Muscle layer of duodenum (tissue), 2 donors: ENCODE results near the gene HNRNPC.
"Not testable (repeated sequence)": the region's sequence is repeated elsewhere in the genome, so short reads cannot be mapped to it uniquely, and the experiment has no call there.

ENCODE experiments used
- H3K27ac ChIP-seq: one replicate; pipeline ENCODE4 v1.7.0; 2013; ENCODE audit warnings: mild to moderate bottlenecking, low read length
- H3K27me3 ChIP-seq: one replicate; pipeline ENCODE4 v1.7.0; 2013; ENCODE audit warnings: low read depth, mild to moderate bottlenecking, control low read depth, low read length
- H3K36me3 ChIP-seq, 2 donors: one replicate each; pipeline ENCODE4 v1.7.0; 2013; ENCODE audit warnings: low read length in 2 of 2, control low read depth in 1 of 2, mild to moderate bottlenecking in 1 of 2; ENCODE audit not compliant: insufficient read depth in 2 of 2, control insufficient read depth in 1 of 2
- H3K4me1 ChIP-seq, 2 donors: one replicate each; pipeline ENCODE4 v1.7.0; 2013; ENCODE audit warnings: low read length in 2 of 2, mild to moderate bottlenecking in 2 of 2, control low read depth in 1 of 2, moderate library complexity in 1 of 2; ENCODE audit not compliant: insufficient read depth in 2 of 2, control insufficient read depth in 1 of 2
- H3K4me3 ChIP-seq, 2 donors: one replicate each; pipeline ENCODE4 v1.7.0; 2013; ENCODE audit warnings: low read length in 2 of 2, low read depth in 1 of 2, mild to moderate bottlenecking in 1 of 2
- H3K9me3 ChIP-seq, 2 donors: one replicate each; pipeline ENCODE4 v1.7.0; 2013; ENCODE audit warnings: low read length in 2 of 2, control low read depth in 1 of 2, mild to moderate bottlenecking in 1 of 2; ENCODE audit not compliant: control insufficient read depth in 1 of 2
- donor health status: healthy.

Gene HNRNPC

DNA sequence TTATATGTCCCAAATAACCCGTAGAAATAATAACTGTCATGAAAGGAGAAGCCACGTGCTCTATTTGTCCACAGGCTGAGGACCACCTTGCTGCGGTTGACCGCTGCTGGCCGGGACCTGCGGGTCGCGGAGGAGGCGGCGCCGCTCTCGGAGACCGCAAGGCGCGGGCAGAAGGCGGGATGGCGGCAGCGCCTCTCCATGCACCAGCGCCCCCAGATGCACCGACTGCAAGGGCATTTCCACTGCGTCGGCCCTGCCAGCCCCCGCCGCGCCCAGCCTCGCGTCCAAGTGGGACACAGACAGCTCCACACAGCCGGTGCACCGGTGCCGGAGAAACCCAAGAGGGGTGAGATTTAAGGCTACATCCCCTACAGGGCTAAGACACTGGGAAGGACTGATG, 31.6 kb upstream of the HNRNPC start:
- H3K27ac ChIP-seq = no peak overlapping the region
- no peaks in the 10 kb centered on the region for H3K36me3 ChIP-seq
- no peaks in the 10 kb centered on the region for H3K4me1 ChIP-seq
- peak overlapping the region; percentile 23 to 45 for H3K4me3 ChIP-seq
- H3K27me3 ChIP-seq = no peaks in the 10 kb centered on the region
- H3K9me3 ChIP-seq = no peaks in the 10 kb centered on the region

DNA sequence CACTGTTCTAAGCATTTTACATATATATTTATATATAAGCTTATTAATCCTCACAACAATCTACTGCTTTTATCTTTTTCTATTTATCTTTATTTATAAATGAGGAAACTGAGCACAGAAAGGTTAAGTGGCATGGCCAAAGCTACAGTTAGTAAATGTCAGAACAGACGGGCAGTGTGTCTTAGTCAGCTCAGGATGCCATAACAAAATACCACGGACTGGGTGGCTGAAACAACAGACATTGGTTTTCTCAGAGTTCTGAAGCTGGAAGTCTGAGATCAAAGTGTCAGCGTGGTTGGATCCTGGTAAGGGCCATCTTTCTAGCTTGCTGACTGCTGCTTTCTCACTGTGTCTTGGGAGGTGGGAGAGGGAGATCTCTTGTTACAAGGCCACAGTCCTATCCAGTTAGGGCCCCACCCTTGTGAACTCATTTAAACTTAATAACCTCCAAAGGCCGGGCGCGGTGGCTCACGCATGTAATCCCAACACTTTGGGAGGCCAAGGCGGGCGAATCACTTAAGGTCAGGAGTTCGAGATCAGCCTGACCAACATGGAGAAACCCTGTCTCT, 30.4 kb upstream of the HNRNPC start:
- no peaks in the 10 kb centered on the region for H3K9me3 ChIP-seq
- H3K36me3 ChIP-seq = no peaks in the 10 kb centered on the region
- no peak overlapping the region for H3K4me3 ChIP-seq
- H3K27me3 ChIP-seq = no peaks in the 10 kb centered on the region
- no peaks in the 10 kb centered on the region for H3K4me1 ChIP-seq
- H3K27ac ChIP-seq = no peak overlapping the region

DNA sequence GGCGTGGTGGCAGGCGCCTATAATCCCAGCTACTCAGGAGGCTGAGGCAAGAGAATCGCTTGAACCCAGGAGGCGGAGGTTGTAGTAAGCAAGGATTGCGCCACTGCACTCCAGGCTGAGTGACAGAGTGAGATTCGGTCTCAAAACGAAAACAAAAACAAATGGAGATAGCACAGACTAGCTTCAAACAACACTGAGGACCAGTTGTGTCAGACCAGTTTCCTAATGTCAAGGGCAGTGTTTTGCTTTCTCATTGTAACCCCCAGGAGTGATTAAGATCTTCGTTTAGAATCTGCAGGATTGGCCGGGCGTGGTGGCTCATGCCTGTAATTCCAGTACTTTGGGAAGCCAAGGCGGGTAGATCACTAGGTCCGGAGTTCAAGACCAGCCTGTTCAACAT, 29.1 kb upstream of the HNRNPC start:
- Histone ChIP-seq H3K4me1 (no peaks in the 10 kb centered on the region), H3K36me3 (no peaks in the 10 kb centered on the region), H3K27me3 (no peaks in the 10 kb centered on the region), H3K27ac (no peak overlapping the region), H3K4me3 (no peak overlapping the region), H3K9me3 (no peaks in the 10 kb centered on the region)

DNA sequence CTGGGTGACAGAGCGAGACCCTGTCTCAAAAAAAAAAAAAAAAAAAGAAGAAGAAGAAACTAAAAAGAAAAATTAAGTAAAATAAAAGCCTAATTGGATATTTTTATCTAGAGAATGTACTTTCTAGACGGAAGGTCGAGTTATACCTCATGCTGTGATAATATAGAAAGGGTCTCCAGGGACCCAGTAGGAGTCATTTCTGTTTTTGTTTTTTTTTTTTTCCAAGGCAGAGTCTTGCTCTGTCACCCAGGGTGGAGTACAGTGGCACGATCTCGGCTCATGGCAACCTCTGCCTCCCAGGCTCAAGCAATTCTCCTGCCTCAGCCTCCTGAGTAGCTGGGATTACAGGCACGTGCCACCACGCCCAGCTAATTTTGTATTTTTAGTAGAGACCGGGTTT, 24.8 kb upstream of the HNRNPC start:
- H3K27ac ChIP-seq, H3K36me3 ChIP-seq, H3K9me3 ChIP-seq, H3K4me1 ChIP-seq, H3K4me3 ChIP-seq, H3K27me3 ChIP-seq: not testable (repeated sequence)

DNA sequence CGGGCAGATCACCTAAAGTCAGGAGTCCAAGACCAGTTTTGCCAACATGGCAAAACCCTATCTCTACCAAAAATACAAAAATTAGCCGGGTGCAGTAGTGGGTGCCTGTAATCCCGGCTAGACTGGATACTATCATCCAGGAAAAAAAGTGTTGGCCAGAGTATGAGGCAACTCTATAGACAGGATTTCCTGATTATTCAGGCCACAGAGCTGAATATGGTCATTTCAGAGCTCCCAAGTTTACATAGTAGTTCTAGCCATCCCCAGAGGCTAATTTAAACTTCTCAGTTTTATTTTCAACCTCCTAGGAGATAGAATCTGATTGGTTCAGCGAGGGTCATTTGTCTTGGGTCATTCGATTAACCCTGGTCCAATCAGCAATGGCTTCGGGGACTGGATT, 17.9 kb upstream of the HNRNPC start:
- H3K9me3 ChIP-seq = no peaks in the 10 kb centered on the region
- H3K4me1 ChIP-seq = no peaks in the 10 kb centered on the region
- H3K27ac ChIP-seq = no peak overlapping the region
- H3K27me3 ChIP-seq = no peaks in the 10 kb centered on the region
- no peak overlapping the region for H3K4me3 ChIP-seq
- no peaks in the 10 kb centered on the region for H3K36me3 ChIP-seq

DNA sequence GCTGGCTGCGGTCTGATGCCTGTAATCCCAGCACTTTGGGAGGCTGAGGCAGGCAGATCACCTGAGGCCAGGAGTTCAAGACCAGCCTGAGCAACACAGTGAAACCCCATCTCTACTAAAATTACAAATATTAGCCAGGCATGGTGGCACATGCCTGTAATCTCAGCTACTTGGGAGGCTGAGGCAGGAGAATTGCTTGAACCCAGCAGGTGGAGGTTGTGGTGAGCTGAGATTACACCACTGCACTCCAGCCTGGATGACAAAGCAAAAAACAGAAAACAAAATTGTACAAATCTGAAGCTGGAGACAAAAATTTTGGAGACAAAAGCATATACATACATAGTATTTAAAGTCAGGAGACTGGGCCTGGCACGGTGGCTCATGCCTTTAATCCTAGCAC, 17.3 kb upstream of the HNRNPC start:
- not testable (repeated sequence) for H3K36me3 ChIP-seq, H3K4me3 ChIP-seq

DNA sequence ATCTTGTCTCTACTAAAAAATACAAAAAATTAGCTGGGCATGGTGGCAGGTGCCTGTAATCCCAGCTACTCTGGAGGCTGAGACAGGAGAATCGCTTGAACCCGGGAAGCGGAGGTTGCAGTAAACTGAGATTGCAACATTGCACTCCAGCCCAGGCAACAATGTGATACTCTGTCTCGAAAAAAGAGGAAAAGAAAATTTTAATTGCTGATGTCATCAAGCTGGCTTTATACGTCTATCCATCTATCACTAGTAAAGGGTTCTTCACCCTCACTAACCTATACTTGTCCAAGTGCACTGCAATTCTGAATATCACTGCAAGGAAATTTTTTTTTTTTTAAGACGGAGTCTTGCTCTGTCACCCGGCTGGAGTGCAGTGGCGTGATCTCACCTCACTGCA, 12.7 kb upstream of the HNRNPC start:
- not testable (repeated sequence) for H3K4me3 ChIP-seq, H3K4me1 ChIP-seq, H3K36me3 ChIP-seq, H3K27me3 ChIP-seq, H3K27ac ChIP-seq, H3K9me3 ChIP-seq

More for the DNA sequence above, 17.3 kb upstream of the HNRNPC start:
- H3K9me3 ChIP-seq, H3K27ac ChIP-seq, H3K27me3 ChIP-seq, H3K4me1 ChIP-seq: not testable (repeated sequence)

DNA sequence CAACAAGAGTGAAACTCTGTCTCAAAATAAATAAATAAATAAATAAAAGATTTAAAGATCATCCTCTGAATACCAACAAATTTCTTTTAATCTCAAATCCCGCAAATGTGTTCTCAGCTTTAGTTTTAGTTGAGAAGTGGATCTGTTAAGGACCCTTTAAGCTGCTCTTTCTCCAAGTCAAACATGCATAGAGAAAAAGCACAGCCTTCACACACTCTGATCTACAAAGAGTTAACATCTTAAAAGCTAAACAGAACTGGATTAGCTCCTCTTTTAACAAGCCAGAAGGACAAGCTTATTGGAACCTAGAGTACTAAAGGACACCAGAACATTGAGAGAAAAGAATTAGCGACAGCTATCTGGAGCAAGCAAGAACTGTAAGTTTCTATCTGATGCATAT, 10.5 kb upstream of the HNRNPC start, which contains the start of gene RPGRIP1:
Gene RPGRIP1, plus strand, starts transcription at position 301 of the 400 bp plus-strand sequence. CDS start 7,894 bp downstream, outside the sequence.
- Histone ChIP-seq H3K36me3 (no peaks in the 10 kb centered on the region), H3K27ac (no peak within 1 kb of the TSS), H3K27me3 (no peaks in the 10 kb centered on the region), H3K4me3 (no peak within 1 kb of the TSS), H3K9me3 (no peaks in the 10 kb centered on the region), H3K4me1 (no peaks in the 10 kb centered on the region)

DNA sequence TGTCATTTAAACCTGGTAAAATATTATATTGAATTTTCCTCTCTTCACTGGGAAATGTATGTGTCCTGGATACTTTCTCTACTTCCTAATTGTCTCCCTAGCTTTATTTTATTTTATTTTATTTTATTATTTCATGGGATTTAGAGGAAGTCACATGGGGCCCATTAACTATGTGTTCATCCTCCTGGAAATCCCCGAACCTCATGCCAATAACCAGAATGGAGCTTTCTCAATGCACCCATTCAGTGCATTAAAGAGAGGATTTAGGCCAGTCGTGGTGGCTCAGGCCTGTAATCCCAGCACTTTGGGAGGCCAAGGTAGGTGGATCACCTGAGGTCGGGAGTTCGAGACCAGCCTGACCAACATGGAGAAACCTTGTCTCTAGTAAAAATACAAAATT, 9.4 kb upstream of the HNRNPC start:
- H3K9me3 ChIP-seq = no peaks in the 10 kb centered on the region
- H3K4me3 ChIP-seq = no peak overlapping the region
- no peaks in the 10 kb centered on the region for H3K27me3 ChIP-seq
- no peaks in the 10 kb centered on the region for H3K36me3 ChIP-seq
- no peaks in the 10 kb centered on the region for H3K4me1 ChIP-seq
- no peak overlapping the region for H3K27ac ChIP-seq

DNA sequence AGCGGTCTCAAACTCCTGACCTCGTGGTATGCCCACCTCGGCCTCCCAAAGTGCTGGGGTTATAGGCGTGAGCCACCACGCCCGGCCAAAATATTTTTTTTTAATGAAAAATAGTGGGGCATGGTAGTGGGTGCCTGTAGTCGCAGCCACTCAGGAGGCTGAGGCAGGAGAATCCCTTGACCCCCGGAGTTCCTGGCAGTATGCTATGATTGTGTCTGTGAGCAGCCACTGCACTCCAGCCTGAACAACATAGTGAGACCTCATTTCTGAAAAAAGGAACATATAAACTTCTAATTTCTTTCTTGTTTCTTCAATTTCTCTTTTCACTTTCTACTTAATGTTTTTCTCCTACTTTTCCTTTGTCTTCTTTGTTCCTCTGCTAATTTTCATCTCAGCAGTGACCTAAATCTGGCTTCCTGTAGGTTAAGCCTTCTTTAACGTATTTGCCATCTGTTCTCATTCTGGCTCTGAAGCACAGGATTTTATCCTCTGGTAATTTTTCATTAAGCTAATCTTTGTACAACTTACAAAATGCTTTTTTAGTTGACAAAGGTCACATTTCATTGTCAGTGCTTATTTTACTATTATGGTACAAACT, 6.1 kb upstream of the HNRNPC start:
- Histone ChIP-seq H3K4me3 (no peak overlapping the region), H3K27me3 (no peaks in the 10 kb centered on the region), H3K36me3 (no peaks in the 10 kb centered on the region), H3K4me1 (no peaks in the 10 kb centered on the region), H3K9me3 (no peaks in the 10 kb centered on the region), H3K27ac (no peak overlapping the region)

DNA sequence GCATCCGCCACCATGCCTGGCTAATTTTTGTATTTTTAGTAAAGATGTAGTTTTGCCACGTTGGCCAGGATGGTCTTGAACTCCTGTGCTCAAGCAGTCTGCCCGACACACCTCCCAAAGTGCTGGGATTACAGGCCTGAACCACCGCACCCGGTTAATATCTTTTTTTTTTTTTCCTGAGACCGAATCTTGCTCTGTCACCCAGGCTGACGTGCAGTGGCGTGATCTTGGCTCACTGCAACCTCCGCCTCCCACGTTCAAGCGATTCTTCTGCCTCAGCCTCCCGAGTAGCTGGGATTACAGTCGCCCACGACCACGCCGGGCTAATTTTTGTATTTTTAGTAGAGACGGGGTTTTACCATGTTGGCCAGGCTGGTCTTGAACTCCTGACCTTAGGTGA, 3.4 kb upstream of the HNRNPC start:
- not testable (repeated sequence) for H3K4me1 ChIP-seq, H3K9me3 ChIP-seq, H3K27me3 ChIP-seq, H3K4me3 ChIP-seq, H3K27ac ChIP-seq, H3K36me3 ChIP-seq

DNA sequence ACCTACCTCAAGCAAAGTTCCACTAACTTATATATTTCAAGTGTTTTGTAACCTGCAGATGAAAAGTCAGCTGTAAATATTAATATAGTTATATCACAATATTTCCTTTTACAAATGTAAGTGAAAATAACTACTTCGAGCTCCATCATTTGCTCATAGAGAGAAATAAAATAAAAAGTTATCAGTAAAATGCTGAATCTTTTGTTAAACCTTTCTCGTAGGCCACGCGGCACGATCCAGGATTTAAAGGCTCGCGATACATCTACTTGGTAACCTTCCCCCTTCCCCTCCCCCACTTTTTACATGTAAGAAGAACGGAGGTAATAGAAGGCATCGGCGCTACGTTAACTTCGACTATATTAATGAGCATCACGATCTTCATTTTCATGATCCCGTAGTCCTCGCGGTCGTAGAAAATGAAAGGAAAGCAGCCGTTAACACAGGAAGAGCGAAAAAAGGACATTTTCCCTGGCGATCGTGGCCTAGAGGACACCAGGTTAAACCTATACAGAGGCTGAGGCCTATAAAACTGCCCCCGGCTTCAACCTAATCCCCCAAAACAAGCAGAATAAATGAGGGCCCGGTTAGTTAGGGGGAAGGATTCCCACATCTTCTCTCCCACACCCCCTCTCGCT, 508 bp downstream of the HNRNPC start:
- Histone ChIP-seq H3K9me3 (no peaks in the 10 kb centered on the region), H3K4me3 (peak overlapping the region; percentile 95 to 98), H3K27ac (peak overlapping the region; percentile 99), H3K4me1 (peaks cover 16 to 42% of the 10 kb centered on the region in 2 donors), H3K27me3 (no peaks in the 10 kb centered on the region), H3K36me3 (peaks cover 16 to 27% of the 10 kb centered on the region in 2 donors)
